SIG-M5 treated with dmso at 0.1 percent for 504 hours (cell line): Measurements from ENCODE around the gene NCSTN.
A peak's percentile ranks its signal among the peaks of the same experiment; 100 is the strongest.
"Not testable (repeated sequence)": the region's sequence is repeated elsewhere in the genome, so short reads cannot be mapped to it uniquely, and the experiment has no call there.

Source experiments
- DNase-seq: peaks from one replicate; lab custom pipeline; 2025; ENCODE audit not compliant: unreplicated experiment; lab: John Stamatoyannopoulos, UW

The NCSTN gene

GRCh38 chr1:160370561-160371345, 27.6 kb downstream of the NCSTN start:
- DNase-seq: no peak

GRCh38 chr1:160371346-160371631, 28.1 kb downstream of the NCSTN start:
- no peak for DNase-seq

- peak; percentile 10 for DNase-seq
Observed at GRCh38 chr1:160371756-160372155, 28.6 kb downstream of the NCSTN start.

- peak; percentile 60 for DNase-seq
Observed at GRCh38 chr1:160373696-160374095, 30.5 kb downstream of the NCSTN start.

GRCh38 chr1:160374306-160375110, 31.3 kb downstream of the NCSTN start:
- DNase-seq: no peak

GRCh38 chr1:160375788-160376524, 32.8 kb downstream of the NCSTN start:
- DNase-seq: peak; percentile 35

GRCh38 chr1:160376525-160377131, 33.4 kb downstream of the NCSTN start:
- peak; percentile 90 for DNase-seq

GRCh38 chr1:160377585-160378206, 34.5 kb downstream of the NCSTN start:
- DNase-seq: no peak

- not testable (repeated sequence) for DNase-seq
Observed at GRCh38 chr1:160384812-160385211, 41.6 kb downstream of the NCSTN start.

- DNase-seq: not testable (repeated sequence)
Observed at GRCh38 chr1:160388406-160388805, 45.2 kb downstream of the NCSTN start.

- DNase-seq: no peak
Observed at GRCh38 chr1:160394673-160395072, 51.5 kb downstream of the NCSTN start.

- DNase-seq: no peak
Observed at GRCh38 chr1:160397651-160398050, 54.5 kb downstream of the NCSTN start.

GRCh38 chr1:160398823-160399222, 55.6 kb downstream of the NCSTN start:
- DNase-seq: no peak

GRCh38 chr1:160399544-160400222, 56.5 kb downstream of the NCSTN start:
- DNase-seq: no peak

GRCh38 chr1:160400223-160400645, 57.1 kb downstream of the NCSTN start, which contains the start of gene VANGL2:
Gene VANGL2, plus strand, starts transcription at chr1:160400564. Its CDS starts 15,274 bp downstream, at chr1:160415838.
- no peak for DNase-seq

- DNase-seq: no peak
Observed at GRCh38 chr1:160400646-160401486, 57.7 kb downstream of the NCSTN start.

- no peak for DNase-seq
Observed at GRCh38 chr1:160401487-160401805, 58.3 kb downstream of the NCSTN start.

GRCh38 chr1:160402001-160402795, 59.0 kb downstream of the NCSTN start:
- DNase-seq: no peak

GRCh38 chr1:160403244-160403643, 60.1 kb downstream of the NCSTN start:
- DNase-seq: no peak
